PC-3 (cell line): ENCODE data around the gene EMC8. TPM values are rescaled to one million over a fixed set of nuclear protein-coding genes. Genes with fewer than 3 reads are reported as not detected.

Experiments used
- ATAC-seq: fragments of 200-7000 bp; cut with Tn5 transposase; 2 replicates; pipeline ENCODE4 v1.9.1; 2020; ENCODE audit warnings: mild to moderate bottlenecking, moderate library complexity
- BruUV-seq: library from RNA; stranded (reverse); fragments of 400-500 nt; replicated peaks from 2 replicates; lab custom pipeline; 2021; lab: Mats Ljungman, UMichigan
- CTCF ChIA-PET: fragments of 300-600 bp; sonication (Branson Sonifier 250); formaldehyde crosslinking; loops from one replicate; lab custom pipeline; 2022; ENCODE audit warnings: antibody characterized with exemption; lab: Charles Lee
- POLR2A ChIA-PET: fragments of 300-600 bp; sonication (Branson Sonifier 250); formaldehyde crosslinking; loops from one replicate; lab custom pipeline; 2022; ENCODE audit warnings: antibody characterized with exemption; ENCODE audit not compliant: unreplicated experiment; lab: Charles Lee
- DNase-seq: peaks from one replicate; pipeline ENCODE4 v3.0.0-alpha.2; 2015
- H2AFZ ChIP-seq: fragments of 300-600 bp; sonication (generic); 2 replicates; pipeline ENCODE4 v1.6.0; 2016; ENCODE audit warnings: antibody characterized with exemption, low read length
- H3F3A ChIP-seq: fragments of 300-600 bp; sonication (generic); one replicate; pipeline ENCODE4 v1.6.0; 2017; ENCODE audit warnings: antibody characterized with exemption, low read length, control low read depth, mild to moderate bottlenecking; ENCODE audit not compliant: unreplicated experiment
- H3K27ac ChIP-seq: fragments of 300-600 bp; sonication (generic); 2 replicates; pipeline ENCODE4 v1.5.1; 2016; ENCODE audit warnings: mild to moderate bottlenecking, low read length
- H3K27me3 ChIP-seq: fragments of 300-600 bp; sonication (generic); 2 replicates; pipeline ENCODE4 v1.6.1; 2016; ENCODE audit warnings: low read length, mixed read lengths
- H3K36me3 ChIP-seq: fragments of 300-600 bp; sonication (generic); 2 replicates; pipeline ENCODE4 v1.6.1; 2016; ENCODE audit warnings: low read depth, mixed run types, low read length, mixed read lengths
- H3K4me1 ChIP-seq: fragments of 300-600 bp; sonication (generic); 2 replicates; pipeline ENCODE4 v1.5.1; 2016; ENCODE audit warnings: low read length; ENCODE audit not compliant: insufficient read depth
- H3K4me2 ChIP-seq: fragments of 300-600 bp; sonication (generic); 2 replicates; pipeline ENCODE4 v1.6.0; 2016; ENCODE audit warnings: low read length
- H3K4me3 ChIP-seq: fragments of 300-600 bp; sonication (generic); 2 replicates; pipeline ENCODE4 v1.5.1; 2016; ENCODE audit warnings: mild to moderate bottlenecking, low read length, mixed read lengths
- H3K79me2 ChIP-seq: fragments of 300-600 bp; sonication (generic); 2 replicates; pipeline ENCODE4 v1.6.1; 2017; ENCODE audit warnings: low read length, mixed read lengths
- H3K9ac ChIP-seq: fragments of 300-600 bp; sonication (generic); 2 replicates; pipeline ENCODE4 v1.6.0; 2016; ENCODE audit warnings: mild to moderate bottlenecking, low read length
- H3K9me2 ChIP-seq: fragments of 300-600 bp; sonication (generic); replicated peaks from 2 replicates; pipeline ENCODE4 v1.6.1; 2016; ENCODE audit warnings: mixed run types, low read length, mixed read lengths
- H3K9me3 ChIP-seq: fragments of 300-600 bp; sonication (generic); 2 replicates; pipeline ENCODE4 v1.6.1; 2016; ENCODE audit warnings: low read length, mixed read lengths
- H4K20me1 ChIP-seq: fragments of 300-600 bp; sonication (generic); 2 replicates; pipeline ENCODE4 v1.6.1; 2016; ENCODE audit warnings: low read length, mixed read lengths
- CTCF ChIP-seq: fragments of 300-600 bp; sonication (generic); conservative IDR thresholded peaks from 2 replicates; pipeline ENCODE4 v1.5.1; 2017; ENCODE audit warnings: antibody characterized with exemption, low read depth, mild to moderate bottlenecking, low read length
- EZH2 ChIP-seq: fragments of 300-600 bp; sonication (generic); IDR thresholded peaks from one replicate; pipeline ENCODE4 v1.6.1; 2017; ENCODE audit warnings: antibody characterized with exemption, mild to moderate bottlenecking, low read length; ENCODE audit not compliant: unreplicated experiment
- EZH2phosphoT487 ChIP-seq: fragments of 300-600 bp; sonication (generic); IDR thresholded peaks from 2 replicates; pipeline ENCODE4 v1.6.1; 2018; ENCODE audit warnings: mild to moderate bottlenecking, antibody characterized with exemption, low read length, borderline replicate concordance
- intact Hi-C: fragments of 100-400 bp; cut with micrococcal nuclease; formaldehyde crosslinking; loops from 2 replicates; pipeline ENCODE4 v1.9.0; 2023
- total RNA-seq: library from RNA; depleted of rRNA; stranded (reverse); fragments of >200 nt; gene quantifications from 2 replicates; pipeline ENCODE4 v1.2.3, GENCODE V29; 2014

The EMC8 gene
- total RNA-seq, 1 experiment from 2014 or later: 46.1 TPM

GRCh38 chr16:85800321-85800669 lies 951 bp upstream of the EMC8 start:
- no peak overlapping the region for H2AFZ ChIP-seq
- H3F3A ChIP-seq: no peaks in the 10 kb centered on the region
- ATAC-seq (peak; percentile 5; the same call in 1 of the 2 replicates), DNase-seq (no peak)
- peaks cover 34% of the 10 kb centered on the region for H3K36me3 ChIP-seq
- peak overlapping the region; percentile 100 for H3K4me2 ChIP-seq
- intact Hi-C loops: no loop called here
- H3K27me3 ChIP-seq: no peaks in the 10 kb centered on the region
- peak overlapping the region; percentile 99 for H3K9ac ChIP-seq
- H3K4me3 ChIP-seq: peak overlapping the region; percentile 99
- ChIA-PET CTCF (interaction anchor here (0.9 kb wide), 1 partner anchor 21 kb away, joined by 5 read pairs; no protein-coding TSS in a partner anchor), POLR2A (no interaction called here)
- no peak for TF ChIP-seq EZH2phosphoT487
- no peak for TF ChIP-seq CTCF
- TF ChIP-seq EZH2: no peak
- H3K27ac ChIP-seq: peak overlapping the region; percentile 79
- H3K4me1 ChIP-seq: peaks cover 18% of the 10 kb centered on the region
- H3K79me2 ChIP-seq: peaks cover 84% of the 10 kb centered on the region
- no peaks in the 10 kb centered on the region for H3K9me2 ChIP-seq
- H4K20me1 ChIP-seq: peaks cover 36% of the 10 kb centered on the region
- H3K9me3 ChIP-seq: no peaks in the 10 kb centered on the region
- no TSS peak for BruUV-seq

- no peaks in the 10 kb centered on the region for H3K9me2 ChIP-seq
- H3K27me3 ChIP-seq: no peaks in the 10 kb centered on the region
- peak overlapping the region; percentile 73; the same call in 1 of the 2 replicates for H2AFZ ChIP-seq
- peak overlapping the region; percentile 99 for H3K4me3 ChIP-seq
- H3K9ac ChIP-seq: peak overlapping the region; percentile 99
- ChIA-PET CTCF (no interaction called here), POLR2A (interaction anchor here (0.5 kb wide), 1 partner anchor 119 kb away, joined by 3 read pairs; no protein-coding TSS in a partner anchor)
- peaks cover 28% of the 10 kb centered on the region for H3K36me3 ChIP-seq
- no peaks in the 10 kb centered on the region for H3K9me3 ChIP-seq
- H3K27ac ChIP-seq: no peak overlapping the region
- no TSS peak for BruUV-seq
- H3K4me1 ChIP-seq: peaks cover 18% of the 10 kb centered on the region
- H4K20me1 ChIP-seq: peaks cover 38% of the 10 kb centered on the region
- ATAC-seq: peak; percentile 39
- H3K79me2 ChIP-seq: peaks cover 97% of the 10 kb centered on the region
- peak overlapping the region; percentile 100 for H3K4me2 ChIP-seq
- H3F3A ChIP-seq: no peaks in the 10 kb centered on the region
- TF ChIP-seq CTCF: no peak
- TF ChIP-seq EZH2: no peak
- no peak for TF ChIP-seq EZH2phosphoT487
- no peak for DNase-seq
- intact Hi-C loops: no loop called here
Observed at GRCh38 chr16:85798901-85799496, 345 bp downstream of the EMC8 start.

GRCh38 chr16:85798283-85798776 lies 1.0 kb downstream of the EMC8 start:
- DNase-seq (no peak), ATAC-seq (no peak)
- ChIA-PET POLR2A (interaction anchor here (0.5 kb wide), 1 partner anchor 118 kb away, joined by 3 read pairs; no protein-coding TSS in a partner anchor), CTCF (no interaction called here)
- H3K36me3 ChIP-seq: peaks cover 22% of the 10 kb centered on the region
- H3K27me3 ChIP-seq: no peaks in the 10 kb centered on the region
- intact Hi-C loops: no loop called here
- peak overlapping the region; percentile 73; the same call in 1 of the 2 replicates for H2AFZ ChIP-seq
- peaks cover 18% of the 10 kb centered on the region for H3K4me1 ChIP-seq
- no peaks in the 10 kb centered on the region for H3F3A ChIP-seq
- H3K9me2 ChIP-seq: no peaks in the 10 kb centered on the region
- no peak for TF ChIP-seq CTCF
- no peak for TF ChIP-seq EZH2
- TF ChIP-seq EZH2phosphoT487: no peak
- H4K20me1 ChIP-seq: peaks cover 44% of the 10 kb centered on the region
- BruUV-seq: TSS peak; percentile 61
- H3K9me3 ChIP-seq: no peaks in the 10 kb centered on the region
- H3K79me2 ChIP-seq: peaks cover 98% of the 10 kb centered on the region
- H3K4me2 ChIP-seq: peak overlapping the region; percentile 100
- H3K27ac ChIP-seq: no peak overlapping the region
- peak overlapping the region; percentile 99 for H3K9ac ChIP-seq
- peak overlapping the region; percentile 99 for H3K4me3 ChIP-seq
